Aorta (tissue), 5 donors: ENCODE measurements around the gene SLIT3. TPM values are rescaled to one million over a fixed set of nuclear protein-coding genes. Genes with fewer than 3 reads are reported as not detected.
A peak's percentile ranks its signal among the peaks of the same experiment; 100 is the strongest.

ENCODE experiments used
- ATAC-seq: fragments of 200-7000 bp; cut with Tn5 transposase; one replicate; pipeline ENCODE4 v1.9.1; 2022; ENCODE audit warnings: moderate library complexity; ENCODE audit not compliant: low FRiP score
- DNase-seq, 2 donors: peaks; one replicate each; pipeline ENCODE4 v3.0.0-alpha.2; 2020
- H3K27ac ChIP-seq, 2 donors: one replicate each; pipeline ENCODE4 v1.5.1; 2013; ENCODE audit warnings: low read length in 2 of 2, mild to moderate bottlenecking in 2 of 2, moderate library complexity in 2 of 2, control low read depth in 1 of 2, inconsistent platforms in 1 of 2, low read depth in 1 of 2
- H3K27me3 ChIP-seq, 2 donors: one replicate each; pipeline ENCODE4 v1.6.1; 2013; ENCODE audit warnings: control low read depth in 1 of 2, low read length in 1 of 2, mild to moderate bottlenecking in 1 of 2, moderate library complexity in 1 of 2; ENCODE audit not compliant: insufficient read depth in 2 of 2, control insufficient read depth in 1 of 2
- H3K36me3 ChIP-seq, 2 donors: one replicate each; pipeline ENCODE4 v1.6.1; 2013; ENCODE audit warnings: control low read depth in 1 of 2, low read length in 1 of 2, mild to moderate bottlenecking in 1 of 2; ENCODE audit not compliant: insufficient read depth in 2 of 2, control insufficient read depth in 1 of 2
- H3K4me1 ChIP-seq, 2 donors: one replicate each; pipeline ENCODE4 v1.6.1; 2013; ENCODE audit warnings: low read length in 2 of 2, control low read depth in 1 of 2, mild to moderate bottlenecking in 1 of 2, moderate library complexity in 1 of 2; ENCODE audit not compliant: insufficient read depth in 2 of 2, control insufficient read depth in 1 of 2
- H3K4me3 ChIP-seq, 2 donors: one replicate each; pipeline ENCODE4 v1.5.1; 2013; ENCODE audit warnings: low read length in 2 of 2, control low read depth in 1 of 2, mild to moderate bottlenecking in 1 of 2
- H3K9me3 ChIP-seq: one replicate; pipeline ENCODE4 v1.6.1; 2013; ENCODE audit warnings: mild to moderate bottlenecking, low read length; ENCODE audit not compliant: control insufficient read depth
- WGBS, 2 donors: extraction: QIAGEN DNeasy Blood & Tissue Kit; methylation state at CpG; one replicate each; pipeline ENCODE4 v1.1.7; 2013; 5-methylcytosine and 5-hydroxymethylcytosine counted together
- intact Hi-C, 2 donors: fragments of 100-400 bp; cut with DNase I; formaldehyde crosslinking; loops; one replicate each; pipeline versions ENCODE4 v1.14.2 to v1.15.0; 2022
- polyA plus RNA-seq, 2 donors: library from polyadenylated mRNA; stranded (reverse); fragments of 200-250 nt; gene quantifications; one replicate each; pipeline ENCODE4 v1.2.3, GENCODE V29; 2013
- total RNA-seq, 2 donors: library from RNA; stranded (reverse); fragmentation: NEBNext Ultra II Directional; extraction: Animal tissue kit (Norgen Biotek cat#: 25700); gene quantifications; one replicate each; pipeline ENCODE4 v1.2.1, GENCODE V29; 2021
- donor health status: healthy with polysubstance abuse.
- donor health status: Bipolar disorder and iron deficiency.
- donor health status: DM: no; HTN: no; CAD: no.
- donor health status: DM: no; HTN: no; CAD: no.
- donor health status: DM: yes; HTN: yes; CAD: no.

Gene SLIT3
- total and polyA plus RNA-seq, 4 donors: 8.6 to 108 (median 77.0) TPM

GRCh38 chr5:169097374-169098326 lies 203.3 kb downstream of the SLIT3 start:
- intact Hi-C loops: no loop called here
- no peaks in the 10 kb centered on the region for H3K27me3 ChIP-seq

DNA sequence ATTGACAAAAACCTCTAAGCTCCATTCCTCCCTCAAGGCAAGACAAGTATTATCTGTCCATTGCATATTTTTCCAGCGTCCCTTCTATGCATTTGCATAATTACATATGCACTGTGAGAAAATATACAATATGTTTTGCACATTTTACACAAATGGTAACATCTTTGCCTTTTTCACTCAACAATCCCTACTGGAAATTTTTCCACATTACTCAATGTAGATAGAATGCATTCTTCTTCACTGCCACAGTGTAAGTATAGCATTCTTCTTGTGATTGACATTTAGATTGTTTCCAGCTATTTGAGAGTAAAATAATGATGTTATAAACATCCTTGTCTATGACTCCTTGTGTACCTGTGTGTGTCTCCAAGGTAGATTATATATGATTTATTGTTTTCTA lies 205.0 kb downstream of the SLIT3 start:
- no peak overlapping the region for H3K4me3 ChIP-seq
- H3K36me3 ChIP-seq: peaks cover 0 to 2% of the 10 kb centered on the region in 2 donors
- no peaks in the 10 kb centered on the region for H3K9me3 ChIP-seq
- H3K4me1 ChIP-seq: peaks cover 4 to 17% of the 10 kb centered on the region in 2 donors
- intact Hi-C loops: no loop called here
- H3K27ac ChIP-seq: no peak overlapping the region
- no peak for ATAC-seq
- H3K27me3 ChIP-seq: no peaks in the 10 kb centered on the region
- DNase-seq: no peak
- WGBS, 2 donors: 85 to 93% methylated on average over 1 of the region's 1 CpG

More at GRCh38 chr5:169097374-169098326, 203.3 kb downstream of the SLIT3 start:
- Histone ChIP-seq H3K9me3 (no peaks in the 10 kb centered on the region), H3K4me1 (peaks cover 4 to 17% of the 10 kb centered on the region in 2 donors), H3K4me3 (no peak overlapping the region), H3K27ac (peak overlapping the region; percentile 7 to 42), H3K36me3 (no peaks in the 10 kb centered on the region)
- 8 to 10% methylated on average over 10 of the region's 10 CpGs for WGBS, 2 donors
- ATAC-seq (peak; percentile 68), DNase-seq (no peak)

DNA sequence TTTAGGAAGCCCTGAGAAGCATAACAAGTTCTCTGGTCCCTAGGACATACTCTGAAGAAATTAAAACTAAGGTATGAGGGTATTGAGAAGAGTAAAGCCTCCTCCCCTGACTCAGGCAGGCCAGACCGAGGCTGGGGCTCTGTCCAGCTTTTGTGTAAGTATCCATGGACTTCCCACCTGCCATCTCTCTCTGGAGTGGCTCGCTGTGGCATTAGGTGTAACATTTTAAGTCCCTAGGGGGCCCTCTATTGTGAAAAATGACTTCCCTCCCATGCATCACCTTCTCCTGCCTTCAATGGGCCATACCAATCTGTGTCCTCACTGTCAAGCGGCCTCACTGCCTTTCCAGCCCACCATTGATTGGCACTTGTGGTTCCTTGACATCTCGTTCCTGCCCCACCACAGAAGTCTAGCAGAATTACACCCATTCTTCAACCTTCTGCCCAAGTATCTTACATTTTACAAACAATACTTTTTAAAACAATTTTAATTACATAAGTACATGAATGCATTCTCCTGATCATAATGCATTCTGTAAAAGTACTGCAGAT lies 205.5 kb downstream of the SLIT3 start:
- H3K9me3 ChIP-seq: peaks cover 3% of the 10 kb centered on the region
- intact Hi-C loops: no loop called here
- no peaks in the 10 kb centered on the region for H3K27me3 ChIP-seq
- 92 to 94% methylated on average over 4 of the region's 4 CpGs for WGBS, 2 donors
- ATAC-seq (no peak), DNase-seq (no peak)
- peaks cover 0 to 2% of the 10 kb centered on the region in 2 donors for H3K36me3 ChIP-seq
- H3K4me3 ChIP-seq: no peak overlapping the region
- no peak overlapping the region for H3K27ac ChIP-seq
- peaks cover 4 to 17% of the 10 kb centered on the region in 2 donors for H3K4me1 ChIP-seq

GRCh38 chr5:169094586-169095409 lies 206.1 kb downstream of the SLIT3 start:
- ATAC-seq: no peak
- H3K4me1 ChIP-seq: peaks cover 0 to 13% of the 10 kb centered on the region in 2 donors
- 33 to 48% methylated on average over 7 of the region's 7 CpGs for WGBS, 2 donors
- no peak overlapping the region for H3K4me3 ChIP-seq
- H3K9me3 ChIP-seq: peaks cover 3% of the 10 kb centered on the region
- H3K27me3 ChIP-seq: no peaks in the 10 kb centered on the region
- no peak overlapping the region for H3K27ac ChIP-seq
- no peak for DNase-seq
- intact Hi-C loops: no loop called here
- peaks cover 0 to 2% of the 10 kb centered on the region in 2 donors for H3K36me3 ChIP-seq

DNA sequence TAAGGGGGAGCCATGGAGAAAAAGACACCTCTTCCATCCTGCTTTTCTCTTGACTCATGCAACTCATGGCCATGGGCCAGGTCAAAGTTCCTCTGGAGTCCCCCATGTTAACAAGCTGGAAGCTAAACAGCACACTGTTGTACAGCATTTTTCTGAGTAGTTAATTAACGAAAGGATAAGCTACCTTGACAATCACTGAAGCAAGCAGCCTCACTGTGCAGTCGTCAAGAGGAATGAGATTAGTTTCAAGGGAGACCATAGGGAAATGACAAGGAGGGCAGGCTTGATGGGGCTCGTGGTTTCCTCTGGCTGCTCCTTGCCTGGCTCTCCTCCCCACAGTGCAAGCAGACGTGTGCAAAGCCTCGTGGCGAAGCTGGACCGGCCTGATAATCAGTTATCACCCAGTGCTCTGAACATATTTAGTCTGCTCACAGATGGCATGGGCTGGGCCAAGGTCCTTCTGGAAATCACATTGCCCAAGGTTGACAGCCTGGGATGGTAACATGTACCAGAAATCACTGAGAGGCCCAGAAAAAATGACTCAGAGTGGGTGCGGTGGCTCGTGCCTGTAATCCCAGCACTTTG lies 209.5 kb downstream of the SLIT3 start:
- ATAC-seq: no peak
- no peaks in the 10 kb centered on the region for H3K27me3 ChIP-seq
- peaks cover 0 to 2% of the 10 kb centered on the region in 2 donors for H3K36me3 ChIP-seq
- H3K4me3 ChIP-seq: no peak overlapping the region
- no peak overlapping the region for H3K27ac ChIP-seq
- WGBS, 2 donors: 92 to 94% methylated on average over 9 of the region's 9 CpGs
- H3K9me3 ChIP-seq: peaks cover 3% of the 10 kb centered on the region
- intact Hi-C loops: no loop called here
- no peak for DNase-seq
- H3K4me1 ChIP-seq: no peaks in the 10 kb centered on the region

DNA sequence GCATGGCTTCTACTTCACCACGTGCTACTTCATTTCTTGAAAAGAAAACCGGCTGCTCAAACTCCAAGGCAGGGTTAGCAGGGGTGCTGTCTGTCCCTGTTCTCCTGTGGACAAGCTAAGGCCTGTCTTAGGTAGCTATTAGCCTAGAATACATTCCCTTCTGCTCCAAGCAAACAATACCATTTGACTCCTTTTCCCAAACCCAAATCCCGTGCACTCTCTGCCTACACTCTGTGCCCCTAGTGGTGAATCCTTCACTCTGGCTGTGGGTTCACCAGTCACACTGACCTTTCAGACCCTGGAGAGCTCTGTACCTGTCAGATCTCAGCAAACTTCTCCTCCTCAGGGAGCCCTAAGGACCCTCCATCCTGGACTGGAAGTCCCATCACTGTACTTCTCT lies 211.6 kb downstream of the SLIT3 start:
- peaks cover 3% of the 10 kb centered on the region for H3K9me3 ChIP-seq
- 96 to 97% methylated on average over 3 of the region's 3 CpGs for WGBS, 2 donors
- DNase-seq (no peak), ATAC-seq (no peak)
- H3K4me1 ChIP-seq: no peaks in the 10 kb centered on the region
- H3K27me3 ChIP-seq: no peaks in the 10 kb centered on the region
- no peak overlapping the region for H3K27ac ChIP-seq
- H3K36me3 ChIP-seq: peaks cover 0 to 2% of the 10 kb centered on the region in 2 donors
- no peak overlapping the region for H3K4me3 ChIP-seq
- intact Hi-C loops: no loop called here

- H3K4me3 ChIP-seq: no peak overlapping the region
- intact Hi-C loops: no loop called here
- H3K4me1 ChIP-seq: no peaks in the 10 kb centered on the region
- ATAC-seq (no peak), DNase-seq (no peak)
- WGBS, 2 donors: 87 to 89% methylated on average over 11 of the region's 11 CpGs
- peaks cover 0 to 2% of the 10 kb centered on the region in 2 donors for H3K36me3 ChIP-seq
- H3K27ac ChIP-seq: no peak overlapping the region
- peaks cover 3% of the 10 kb centered on the region for H3K9me3 ChIP-seq
- H3K27me3 ChIP-seq: no peaks in the 10 kb centered on the region
Observed at GRCh38 chr5:169088028-169088725, 212.8 kb downstream of the SLIT3 start.

- Histone ChIP-seq H3K9me3 (peaks cover under 1% of the 10 kb centered on the region), H3K27me3 (no peaks in the 10 kb centered on the region), H3K36me3 (no peaks in the 10 kb centered on the region), H3K4me3 (no peak overlapping the region), H3K4me1 (no peaks in the 10 kb centered on the region), H3K27ac (no peak overlapping the region)
- ATAC-seq (no peak), DNase-seq (no peak)
- 90% methylated on average over 8 of the region's 8 CpGs for WGBS, 2 donors
- intact Hi-C loops: no loop called here
Observed at GRCh38 chr5:169085636-169086035, 215.3 kb downstream of the SLIT3 start.
